Skin of body (tissue), 2 donors: ENCODE results near the gene PDE4D. TPM values are rescaled to one million over a fixed set of nuclear protein-coding genes. Genes with fewer than 3 reads are reported as not detected.
A peak's percentile ranks its signal among the peaks of the same experiment; 100 is the strongest.

Experiments used
- DNase-seq: peaks from one replicate; lab custom pipeline; 2025; lab: John Stamatoyannopoulos, UW
- total RNA-seq: library from RNA; depleted of rRNA; stranded (reverse); fragments of >200 nt; gene quantifications from one replicate; pipeline ENCODE4 v1.2.3, GENCODE V29; 2014

The PDE4D gene
- total RNA-seq, 1 donor from 2014 or later, result 39.7 TPM

- no peak for DNase-seq
These were observed 735.4 kb downstream of the PDE4D start for GRCh38 chr5:59158165-59158564.

GRCh38 chr5:59157068-59157467 is 736.5 kb downstream of the PDE4D start:
- DNase-seq, result no peak

GRCh38 chr5:59152701-59153245 is 740.8 kb downstream of the PDE4D start:
- no peak for DNase-seq

GRCh38 chr5:59151162-59151889 is 742.2 kb downstream of the PDE4D start:
- no peak for DNase-seq

- no peak for DNase-seq
These were observed 743.7 kb downstream of the PDE4D start for GRCh38 chr5:59149827-59150226.

GRCh38 chr5:59149271-59149670 is 744.3 kb downstream of the PDE4D start:
- no peak for DNase-seq

GRCh38 chr5:59146729-59147128 is 746.8 kb downstream of the PDE4D start:
- DNase-seq, result no peak

- DNase-seq, result no peak
These were observed 749.6 kb downstream of the PDE4D start for GRCh38 chr5:59143926-59144333.

- no peak for DNase-seq
These were observed 750.6 kb downstream of the PDE4D start for GRCh38 chr5:59142927-59143326.

- no peak for DNase-seq
These were observed 751.4 kb downstream of the PDE4D start for GRCh38 chr5:59142138-59142537.

- DNase-seq, result no peak
These were observed 753.4 kb downstream of the PDE4D start for GRCh38 chr5:59140133-59140532.

- no peak for DNase-seq
These were observed 753.8 kb downstream of the PDE4D start for GRCh38 chr5:59139695-59140094.

GRCh38 chr5:59138509-59138908 is 755.0 kb downstream of the PDE4D start:
- no peak for DNase-seq

GRCh38 chr5:59137846-59138245 is 755.7 kb downstream of the PDE4D start:
- no peak for DNase-seq

- DNase-seq, result no peak
These were observed 757.0 kb downstream of the PDE4D start for GRCh38 chr5:59136549-59136948.

- DNase-seq, result no peak
These were observed 758.9 kb downstream of the PDE4D start for GRCh38 chr5:59134471-59135163.

GRCh38 chr5:59133764-59134261 is 759.7 kb downstream of the PDE4D start:
- no peak for DNase-seq

- no peak for DNase-seq
These were observed 761.4 kb downstream of the PDE4D start for GRCh38 chr5:59132131-59132530.

- no peak for DNase-seq
These were observed 763.1 kb downstream of the PDE4D start for GRCh38 chr5:59130431-59130830.

GRCh38 chr5:59128646-59129290 is 764.8 kb downstream of the PDE4D start:
- no peak for DNase-seq

GRCh38 chr5:59126708-59127573 is 766.6 kb downstream of the PDE4D start:
- DNase-seq, result peak; percentile 86
